GM11168 (cell line): ENCODE data around the gene REST.

ENCODE experiments used
- in situ Hi-C: fragments of 300-500 bp; cut with MboI; formaldehyde crosslinking; loops from one replicate; pipeline ENCODE4 v1.12.0; 2022; ENCODE audit warnings: low sequenced_read_pairs; ENCODE audit not compliant: unreplicated experiment

The REST gene

DNA sequence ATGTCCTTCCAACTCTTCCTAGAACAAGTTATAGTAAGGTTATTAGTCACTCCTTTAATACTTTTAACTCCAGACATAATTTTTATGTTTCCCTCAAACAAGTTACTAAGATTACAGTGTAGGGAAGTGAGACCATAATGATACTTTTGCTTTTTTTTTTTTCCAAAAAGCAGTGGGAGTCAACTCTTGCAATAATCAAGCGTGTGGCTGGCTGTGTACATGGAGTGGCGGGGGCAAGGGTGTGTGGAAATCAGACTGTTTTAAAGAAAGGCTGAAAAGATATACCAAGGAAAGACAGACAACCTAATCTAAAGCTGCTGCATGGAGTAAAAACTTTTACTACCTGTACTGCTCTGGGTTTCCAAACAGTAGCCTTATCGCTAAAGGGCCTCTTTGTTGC, 65.6 kb downstream of the REST start:
- in situ Hi-C loops = no loop called here

DNA sequence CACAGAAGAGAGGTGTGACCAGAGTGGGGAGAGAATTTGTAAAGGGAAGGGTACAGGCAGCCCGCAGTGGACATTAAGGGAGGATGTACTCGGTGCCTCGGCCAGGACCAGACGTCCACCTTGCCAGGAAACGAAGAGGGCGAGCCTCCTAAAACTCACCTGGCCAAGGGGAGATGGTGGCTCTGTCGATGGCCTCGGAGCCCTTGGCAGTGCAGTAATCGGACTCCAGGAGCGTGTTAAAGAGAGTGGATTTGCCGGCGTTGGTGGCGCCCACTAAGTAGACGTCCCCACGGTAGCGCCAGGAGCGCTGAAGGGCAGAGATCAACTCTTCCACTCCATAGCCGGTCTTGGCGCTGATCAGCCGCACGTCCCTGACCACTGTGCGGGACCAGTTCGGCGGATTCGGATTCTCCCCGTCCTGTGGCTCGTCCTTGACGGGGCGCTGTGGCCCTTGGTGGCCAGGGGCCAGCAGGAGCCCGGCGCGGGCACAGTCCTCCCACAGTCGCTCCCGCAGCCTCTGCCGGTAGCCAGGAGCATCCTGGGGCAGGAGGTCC, 68.7 kb downstream of the REST start:
- in situ Hi-C loops = no loop called here

DNA sequence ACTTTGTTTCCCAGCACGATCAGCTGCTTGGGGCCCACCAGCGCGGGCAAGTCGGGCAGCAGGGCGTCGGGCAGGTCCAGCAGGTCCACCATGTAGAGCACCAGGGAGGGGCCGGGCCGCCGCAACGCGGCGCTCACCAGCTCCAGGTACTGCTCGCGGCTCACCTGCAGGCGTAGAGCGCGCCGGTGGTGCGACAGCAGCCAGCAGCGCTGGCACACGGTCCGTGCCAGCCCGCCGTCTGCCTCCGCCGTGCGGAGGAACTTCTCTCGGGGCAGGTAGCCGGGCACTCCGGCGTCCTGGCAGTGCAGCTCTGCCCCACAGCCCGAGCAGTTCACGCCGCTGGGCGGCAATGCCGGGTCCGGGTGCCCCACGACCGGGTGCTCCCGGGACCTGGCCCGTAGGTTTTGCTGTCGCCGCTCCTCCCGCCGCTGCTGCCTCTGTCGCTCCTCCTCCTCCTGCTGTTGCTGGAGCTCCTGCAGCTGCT, 69.2 kb downstream of the REST start:
- in situ Hi-C loops = no loop called here

DNA sequence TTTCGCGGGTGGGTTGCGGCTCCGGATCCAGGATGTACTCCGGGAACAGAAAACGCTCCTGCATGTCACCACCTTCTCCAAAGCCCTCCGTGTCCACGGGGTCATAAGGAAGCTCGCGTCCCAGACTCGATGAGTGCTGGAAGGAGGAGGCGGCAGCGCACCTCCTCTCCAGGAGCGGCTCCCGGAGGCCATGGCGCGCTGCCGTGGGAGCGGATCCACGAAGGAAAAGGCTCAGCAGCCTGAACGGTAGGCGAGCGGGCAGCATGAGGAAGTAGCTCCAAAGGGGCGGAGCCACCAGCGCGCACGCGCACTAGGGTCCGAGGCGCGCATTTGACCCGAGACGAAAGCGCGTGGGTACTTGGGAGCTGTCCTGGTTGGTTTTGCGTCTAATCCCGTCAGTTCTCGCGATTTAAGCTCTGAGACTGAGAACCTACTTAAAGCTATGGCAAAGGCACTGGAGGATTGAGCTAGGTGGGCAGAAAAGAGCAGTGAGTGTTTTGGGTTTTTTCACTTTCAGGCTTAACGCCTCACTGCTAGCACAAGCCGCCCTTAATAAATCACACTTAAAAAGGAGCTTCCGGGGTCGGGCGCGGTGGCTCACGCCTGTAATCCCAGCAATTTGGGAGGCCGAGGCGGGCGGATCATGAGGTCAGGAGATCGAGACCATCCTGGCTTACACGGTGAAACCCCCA, 69.8 kb downstream of the REST start, which contains the start of gene NOA1:
Gene NOA1 (minus strand): TSS at position 286 of the 692 bp plus-strand sequence. CDS start 21 bp downstream, at position 265.
- in situ Hi-C loops = no loop called here

DNA sequence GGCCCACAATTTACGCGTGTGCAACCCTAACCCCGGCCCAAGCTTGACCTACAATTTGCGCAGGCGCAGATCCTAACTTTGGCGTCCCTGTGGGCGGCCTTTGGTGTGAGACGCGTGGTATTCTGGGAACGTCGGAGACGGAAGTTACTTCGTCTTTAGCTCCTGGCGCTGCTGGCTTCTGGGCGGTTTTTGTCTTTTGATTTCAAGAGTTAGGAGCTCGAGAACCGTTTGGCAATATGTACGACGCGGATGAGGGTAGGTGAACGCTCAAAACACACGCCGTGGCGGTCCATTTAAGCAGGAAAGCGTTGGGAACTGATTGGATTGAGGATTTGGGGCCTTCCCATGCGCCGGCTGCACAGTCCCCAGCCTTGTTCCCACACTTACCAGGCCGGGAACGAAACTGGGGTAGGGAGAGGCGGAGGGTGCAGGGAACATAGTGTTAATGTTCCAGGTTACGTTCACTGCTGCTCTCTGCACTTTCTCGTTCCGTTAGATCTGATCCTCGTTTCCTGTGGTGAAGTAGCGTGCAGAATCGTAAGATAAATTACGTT, 71.1 kb downstream of the REST start, which contains the start of gene POLR2B:
Gene POLR2B (plus strand): TSS at position 147 of the 554 bp plus-strand sequence. CDS start 90 bp downstream, at position 237.
- in situ Hi-C loops = no loop called here

DNA sequence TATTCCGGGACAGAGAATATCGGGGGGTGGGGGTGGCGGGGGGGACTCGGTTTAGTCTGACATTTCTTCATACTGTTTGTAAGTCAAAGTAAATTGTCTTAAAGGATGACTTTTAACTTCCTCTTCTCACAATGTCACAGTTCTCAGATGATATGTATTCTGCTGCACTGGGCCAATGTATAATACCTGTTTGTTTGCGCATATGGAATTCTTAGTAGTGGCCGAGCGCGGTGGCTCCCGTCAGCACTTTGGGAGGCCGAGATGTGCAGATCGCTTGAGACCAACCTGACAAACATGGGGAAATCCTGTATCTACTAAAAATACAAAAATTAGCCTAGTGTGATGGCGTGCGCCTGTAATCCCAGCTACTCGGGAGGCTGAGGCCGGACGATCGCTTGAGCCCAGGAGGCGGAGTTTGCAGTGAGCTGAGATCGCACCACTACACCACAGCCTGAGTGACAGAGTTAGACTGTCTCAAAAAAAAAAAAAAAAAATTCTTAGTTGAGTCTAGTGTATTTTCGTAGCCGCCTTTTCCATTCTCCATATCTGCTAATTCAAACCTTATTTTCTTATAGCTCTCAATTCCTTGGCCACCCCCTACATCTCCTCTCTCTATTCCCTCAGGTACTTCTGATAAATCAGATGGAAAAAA, 71.8 kb downstream of the REST start:
- in situ Hi-C loops = no loop called here

DNA sequence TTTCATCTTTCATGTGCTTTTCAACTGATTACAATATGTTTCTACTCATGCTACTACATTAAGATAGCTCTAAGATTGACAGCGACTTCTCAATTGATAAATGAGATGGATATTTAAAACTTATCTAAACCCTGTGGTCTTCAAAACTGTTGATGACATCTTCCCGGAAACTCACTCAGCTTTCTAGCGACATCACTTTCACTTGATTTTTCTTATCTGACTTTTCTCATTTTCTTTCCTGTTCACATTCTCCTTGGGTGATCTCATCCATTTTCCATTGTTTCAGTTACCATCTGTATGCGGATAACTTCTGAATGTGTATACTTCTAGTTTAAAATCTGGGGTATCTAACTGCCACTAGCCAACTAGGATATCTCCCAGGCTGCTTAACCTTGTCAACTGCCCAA, 74.1 kb downstream of the REST start:
- in situ Hi-C loops = no loop called here

DNA sequence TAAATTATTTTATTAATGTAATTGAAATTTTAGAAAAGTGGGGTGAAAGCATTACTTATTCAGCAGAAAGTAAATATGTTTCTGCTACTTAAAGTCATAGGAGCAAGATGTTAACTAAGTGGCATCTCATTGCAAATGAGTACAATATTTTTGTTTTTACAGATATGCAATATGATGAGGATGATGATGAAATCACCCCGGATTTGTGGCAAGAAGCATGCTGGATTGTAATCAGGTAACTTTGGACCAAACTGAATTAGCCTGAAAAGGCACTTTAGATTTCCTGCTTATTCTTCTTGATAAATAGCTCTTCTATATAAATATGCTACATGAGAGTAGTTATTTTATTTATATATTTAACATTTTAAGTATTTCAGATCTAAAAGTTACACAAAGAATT, 78.5 kb downstream of the REST start:
- in situ Hi-C loops = no loop called here

DNA sequence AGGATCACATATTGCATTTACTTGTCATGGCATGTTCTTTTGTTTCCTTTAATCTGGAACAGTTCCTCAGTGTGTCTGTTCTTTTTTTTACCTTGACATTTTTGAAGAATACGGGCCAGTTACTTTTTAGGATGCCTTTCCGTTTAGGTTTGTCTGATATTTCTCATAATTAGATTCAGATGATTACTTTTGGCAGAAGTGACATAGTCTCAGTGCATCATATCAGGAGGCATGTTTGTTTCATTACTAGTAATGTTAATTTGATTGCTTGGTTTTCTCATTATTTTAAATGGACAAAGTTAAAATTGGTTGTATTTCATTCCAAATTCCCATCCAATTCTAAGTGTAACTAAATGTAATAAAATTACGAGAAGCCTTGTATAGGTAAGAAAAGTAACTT, 79.3 kb downstream of the REST start:
- in situ Hi-C loops = no loop called here

DNA sequence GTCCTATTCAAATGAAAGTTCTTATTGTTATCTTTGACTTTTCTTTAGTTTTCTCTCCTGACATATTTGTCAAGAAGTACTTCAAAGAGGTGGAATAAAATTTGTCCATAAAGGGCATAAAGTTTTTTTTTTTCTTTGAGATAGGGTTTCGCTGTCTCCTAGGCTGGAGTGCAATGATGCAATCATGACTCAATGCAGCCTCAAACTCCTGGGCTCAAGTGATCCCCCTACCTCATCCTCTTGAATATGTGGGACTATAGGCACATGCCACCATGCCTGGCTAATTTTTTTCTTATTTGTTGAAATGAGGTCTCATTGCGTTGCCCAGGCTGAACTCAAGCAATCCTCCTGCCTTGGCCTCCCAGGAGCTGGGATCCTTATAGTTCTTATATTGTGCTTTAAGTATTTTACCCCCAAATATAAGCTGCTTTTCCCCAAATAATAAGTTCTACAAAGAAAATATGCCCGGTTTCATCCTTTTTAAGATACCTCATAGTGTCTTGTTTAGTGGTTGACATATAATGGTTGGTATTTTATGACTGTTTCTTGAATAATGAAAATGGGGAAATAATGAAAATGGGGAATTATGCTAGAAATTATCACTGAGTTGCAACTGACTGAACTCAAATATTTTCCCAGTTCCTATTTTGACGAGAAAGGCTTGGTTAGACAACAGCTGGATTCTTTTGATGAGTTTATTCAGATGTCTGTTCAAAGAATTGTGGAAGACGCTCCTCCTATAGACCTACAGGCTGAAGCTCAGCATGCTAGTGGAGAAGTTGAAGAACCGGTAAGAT, 82.6 kb downstream of the REST start:
- in situ Hi-C loops = no loop called here

DNA sequence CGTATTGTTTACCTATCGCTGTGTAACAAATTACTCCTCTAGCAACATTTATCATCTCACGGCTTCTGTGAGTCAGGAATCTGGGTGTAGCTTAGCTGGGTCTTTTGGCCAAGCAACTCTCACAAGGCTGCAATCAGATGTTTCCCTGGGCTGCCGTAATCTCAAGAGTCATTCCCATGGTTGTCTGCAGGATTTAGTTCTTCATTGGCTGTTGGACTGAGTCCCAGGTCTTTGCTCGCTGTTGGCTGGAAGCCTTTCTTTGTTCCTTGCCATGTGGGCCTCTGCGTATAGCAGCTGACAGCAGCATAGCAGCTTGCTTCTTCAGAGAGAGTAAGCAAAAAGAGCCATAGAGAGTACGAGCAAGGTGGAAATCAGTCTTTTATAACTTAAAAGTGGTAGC, 87.8 kb downstream of the REST start:
- in situ Hi-C loops = no loop called here

DNA sequence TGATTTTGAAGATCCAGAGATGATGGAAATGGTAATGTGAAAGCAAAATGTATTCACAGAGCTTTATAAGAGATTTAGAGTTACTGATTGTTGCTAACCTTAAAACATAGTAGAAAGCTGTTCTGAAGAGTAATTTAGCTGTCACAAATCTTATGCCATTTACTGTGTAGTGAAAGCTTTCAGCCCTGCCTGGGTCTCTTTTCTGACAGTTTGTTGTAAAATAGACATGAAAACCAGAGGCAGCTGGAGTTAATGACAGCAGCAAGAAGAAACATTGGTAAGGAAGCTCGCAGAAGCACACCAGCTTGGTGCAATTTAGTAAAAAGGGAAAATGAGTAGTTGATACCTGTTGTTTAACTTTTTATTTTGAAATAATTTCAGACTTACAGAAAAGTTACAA, 92.1 kb downstream of the REST start:
- in situ Hi-C loops = no loop called here

DNA sequence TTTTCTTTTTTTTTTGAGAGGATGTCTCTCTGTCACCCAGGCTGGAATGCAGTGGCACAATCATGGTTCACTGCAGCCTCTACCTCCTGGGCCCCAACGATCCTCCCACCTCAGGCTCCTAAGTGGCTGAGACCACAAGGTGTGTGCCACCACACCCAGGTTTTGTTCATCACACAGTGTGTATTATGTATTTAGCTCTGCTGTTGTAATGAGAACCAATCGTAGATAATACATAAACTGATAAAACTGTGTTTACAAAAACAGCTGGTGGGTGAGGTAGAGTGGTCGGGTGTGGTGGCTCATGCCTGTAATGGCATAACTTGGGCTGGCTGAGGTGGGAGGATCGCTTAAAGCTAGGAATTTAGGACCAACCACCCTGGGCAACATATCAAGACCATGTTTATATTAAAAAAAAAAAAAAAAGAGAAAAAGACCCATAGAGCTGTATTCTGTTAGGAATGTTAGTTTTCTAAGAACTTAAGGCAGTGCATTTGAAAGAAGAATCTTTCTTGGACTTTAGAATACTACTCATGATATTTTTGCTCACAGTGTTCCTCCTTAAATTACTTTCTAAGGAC, 105.9 kb downstream of the REST start:
- in situ Hi-C loops = no loop called here
